ENCODE results near the gene YEATS2.

The YEATS2 gene

GRCh38 chr3:183812761-183813445, 115.3 kb downstream of the YEATS2 start:
- DNase-seq (ENCODE audit: low spot score) = no peak

GRCh38 chr3:183814240-183814639, 116.6 kb downstream of the YEATS2 start:
- DNase-seq (ENCODE audit: low spot score) = no peak

- DNase-seq (ENCODE audit: low spot score) = no peak
Measured at GRCh38 chr3:183815563-183815940, 118.0 kb downstream of the YEATS2 start.

- no peak for DNase-seq (ENCODE audit: low spot score)
Measured at GRCh38 chr3:183815951-183816475, 118.4 kb downstream of the YEATS2 start.

GRCh38 chr3:183816681-183817510, 119.3 kb downstream of the YEATS2 start:
- no peak for DNase-seq (ENCODE audit: low spot score)

- no peak for DNase-seq (ENCODE audit: low spot score)
Measured at GRCh38 chr3:183817639-183818038, 120.0 kb downstream of the YEATS2 start.

GRCh38 chr3:183818041-183818620, 120.5 kb downstream of the YEATS2 start:
- no peak for DNase-seq (ENCODE audit: low spot score)

GRCh38 chr3:183818706-183819624, 121.4 kb downstream of the YEATS2 start:
- DNase-seq (ENCODE audit: low spot score) = no peak

- DNase-seq (ENCODE audit: low spot score) = no peak
Measured at GRCh38 chr3:183819831-183820230, 122.2 kb downstream of the YEATS2 start.

- no peak for DNase-seq (ENCODE audit: low spot score)
Measured at GRCh38 chr3:183822631-183823030, 125.0 kb downstream of the YEATS2 start.

- no peak for DNase-seq (ENCODE audit: low spot score)
Measured at GRCh38 chr3:183823963-183824362, 126.4 kb downstream of the YEATS2 start.

GRCh38 chr3:183824761-183825455, 127.3 kb downstream of the YEATS2 start:
- peak; percentile 50 for DNase-seq (ENCODE audit: low spot score)

- peak; percentile 72 for DNase-seq (ENCODE audit: low spot score)
Measured at GRCh38 chr3:183825456-183826161, 128.0 kb downstream of the YEATS2 start, which contains the start of gene MAP6D1. Gene MAP6D1 (minus strand): TSS chr3:183825577. CDS start chr3:183825547, 30 bp downstream.

GRCh38 chr3:183826448-183827250, 129.1 kb downstream of the YEATS2 start:
- no peak for DNase-seq (ENCODE audit: low spot score)

GRCh38 chr3:183827809-183828537, 130.4 kb downstream of the YEATS2 start:
- DNase-seq (ENCODE audit: low spot score) = no peak

- no peak for DNase-seq (ENCODE audit: low spot score)
Measured at GRCh38 chr3:183828538-183828870, 130.9 kb downstream of the YEATS2 start.

- DNase-seq (ENCODE audit: low spot score) = no peak
Measured at GRCh38 chr3:183829466-183829865, 131.9 kb downstream of the YEATS2 start.

- DNase-seq (ENCODE audit: low spot score) = no peak
Measured at GRCh38 chr3:183830187-183830586, 132.6 kb downstream of the YEATS2 start.

- no peak for DNase-seq (ENCODE audit: low spot score)
Measured at GRCh38 chr3:183833516-183833915, 135.9 kb downstream of the YEATS2 start.

All from hepatic stellate cell (primary cell).